Measurements from ENCODE around the gene APOL3.

APOL3 gene

DNA sequence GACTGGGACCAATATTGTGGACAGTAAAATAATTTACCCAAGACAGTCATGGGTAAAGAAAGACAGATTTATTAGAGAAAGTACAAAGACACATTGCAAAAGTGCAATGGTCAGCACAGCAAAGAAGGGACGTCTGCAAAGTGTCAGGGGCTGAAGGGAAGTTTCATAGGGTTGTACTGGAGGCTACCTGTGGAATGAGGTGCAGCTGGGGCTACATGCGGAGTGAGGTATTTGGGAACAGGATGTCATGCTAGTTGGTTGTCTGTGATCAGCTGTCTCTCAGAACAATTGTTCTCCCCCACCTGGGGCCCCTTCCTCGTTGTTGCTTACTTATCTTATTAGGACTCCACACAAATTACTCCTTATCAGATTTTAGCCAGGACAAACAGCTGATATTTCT, 11.4 kb upstream of the APOL3 start:
- Histone ChIP-seq H3K4me3 (ENCODE audit: low read length, poor library complexity, severe bottlenecking) (no peak overlapping the region), H3K9me3 (ENCODE audit: insufficient read depth, low read depth, low read length) (peaks cover 5% of the 10 kb centered on the region; the same call in 1 of the 2 replicates), H3K79me2 (ENCODE audit: insufficient read depth, low read length) (no peaks in the 10 kb centered on the region), H3F3A (ENCODE audit: low read depth) (no peaks in the 10 kb centered on the region), H3K27me3 (ENCODE audit: insufficient read depth, low read length, poor library complexity, severe bottlenecking) (no peaks in the 10 kb centered on the region), H3K4me2 (ENCODE audit: low read depth, low read length, poor library complexity, severe bottlenecking) (no peak overlapping the region), H3K36me3 (ENCODE audit: insufficient read depth, low read length) (no peaks in the 10 kb centered on the region), H3K4me1 (ENCODE audit: insufficient read depth, low read length, poor library complexity, severe bottlenecking) (no peaks in the 10 kb centered on the region), H3K9ac (ENCODE audit: low read depth, low read length, poor library complexity, severe bottlenecking) (no peak overlapping the region), H3K9me2 (replicated peaks; ENCODE audit: low read depth, low read length) (no peaks in the 10 kb centered on the region), H2AFZ (ENCODE audit: low read length) (no peak overlapping the region), H4K20me1 (ENCODE audit: insufficient read depth, low read length, poor library complexity, severe bottlenecking) (no peaks in the 10 kb centered on the region)
- TF ChIP-seq, protein P1, sequence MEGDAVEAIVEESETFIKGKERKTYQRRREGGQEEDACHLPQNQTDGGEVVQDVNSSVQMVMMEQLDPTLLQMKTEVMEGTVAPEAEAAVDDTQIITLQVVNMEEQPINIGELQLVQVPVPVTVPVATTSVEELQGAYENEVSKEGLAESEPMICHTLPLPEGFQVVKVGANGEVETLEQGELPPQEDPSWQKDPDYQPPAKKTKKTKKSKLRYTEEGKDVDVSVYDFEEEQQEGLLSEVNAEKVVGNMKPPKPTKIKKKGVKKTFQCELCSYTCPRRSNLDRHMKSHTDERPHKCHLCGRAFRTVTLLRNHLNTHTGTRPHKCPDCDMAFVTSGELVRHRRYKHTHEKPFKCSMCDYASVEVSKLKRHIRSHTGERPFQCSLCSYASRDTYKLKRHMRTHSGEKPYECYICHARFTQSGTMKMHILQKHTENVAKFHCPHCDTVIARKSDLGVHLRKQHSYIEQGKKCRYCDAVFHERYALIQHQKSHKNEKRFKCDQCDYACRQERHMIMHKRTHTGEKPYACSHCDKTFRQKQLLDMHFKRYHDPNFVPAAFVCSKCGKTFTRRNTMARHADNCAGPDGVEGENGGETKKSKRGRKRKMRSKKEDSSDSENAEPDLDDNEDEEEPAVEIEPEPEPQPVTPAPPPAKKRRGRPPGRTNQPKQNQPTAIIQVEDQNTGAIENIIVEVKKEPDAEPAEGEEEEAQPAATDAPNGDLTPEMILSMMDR (conservative IDR thresholded peaks at IDR 0.05; ENCODE audit: low read length) = no peak
- TF ChIP-seq EZH2phosphoT487 (IDR thresholded peaks at IDR 0.05; ENCODE audit: borderline replicate concordance) = no peak

DNA sequence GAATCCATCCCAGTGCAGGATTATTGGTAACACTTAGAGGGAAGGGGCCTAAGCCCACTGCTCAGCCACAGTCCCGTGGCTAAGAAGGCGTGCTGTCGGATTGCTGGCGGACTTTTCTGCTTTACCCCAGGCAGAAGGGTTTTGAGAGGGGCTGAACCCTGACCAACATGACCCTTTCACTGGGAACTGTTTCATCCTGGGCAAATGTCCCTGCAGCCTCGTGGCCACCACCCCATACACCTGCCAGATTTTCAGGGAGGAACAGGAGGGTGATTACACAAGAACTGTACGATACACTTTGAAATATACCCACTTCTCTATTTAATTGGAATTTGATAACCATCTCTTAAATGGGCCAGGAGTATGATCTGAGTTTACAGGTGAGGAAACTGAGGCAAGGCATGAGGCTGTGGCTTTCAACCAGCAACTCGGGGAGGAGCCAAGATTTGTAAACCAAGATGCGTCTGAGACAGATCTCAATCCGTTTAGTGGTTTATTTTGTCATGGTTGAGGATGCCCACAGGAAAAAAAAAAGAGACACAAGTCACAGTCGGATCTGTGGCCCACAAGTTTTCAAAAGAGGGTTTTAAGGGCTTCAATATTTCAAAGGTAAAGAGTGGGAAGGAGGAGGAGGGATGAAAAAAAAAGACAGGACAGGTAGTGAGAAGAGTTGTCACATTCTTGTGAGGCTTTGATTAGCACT, 6.1 kb upstream of the APOL3 start:
- peaks cover 51% of the 10 kb centered on the region for H3K4me1 ChIP-seq (ENCODE audit: insufficient read depth, low read length, poor library complexity, severe bottlenecking)
- H3K9me2 ChIP-seq (replicated peaks; ENCODE audit: low read depth, low read length) = no peaks in the 10 kb centered on the region
- no peak overlapping the region for H3K4me3 ChIP-seq (ENCODE audit: low read length, poor library complexity, severe bottlenecking)
- TF ChIP-seq EZH2phosphoT487 (IDR thresholded peaks at IDR 0.05; ENCODE audit: borderline replicate concordance) = no peak
- TF ChIP-seq, protein P1 (conservative IDR thresholded peaks at IDR 0.05; ENCODE audit: low read length) = no peak
- H3K79me2 ChIP-seq (ENCODE audit: insufficient read depth, low read length) = no peaks in the 10 kb centered on the region
- no peaks in the 10 kb centered on the region for H4K20me1 ChIP-seq (ENCODE audit: insufficient read depth, low read length, poor library complexity, severe bottlenecking)
- peaks cover 8% of the 10 kb centered on the region; the same call in 1 of the 2 replicates for H3F3A ChIP-seq (ENCODE audit: low read depth)
- no peaks in the 10 kb centered on the region for H3K27me3 ChIP-seq (ENCODE audit: insufficient read depth, low read length, poor library complexity, severe bottlenecking)
- 0 out of 2 replicates have a peak overlapping the region, but pooled peaks have one; percentile 4 for H2AFZ ChIP-seq (ENCODE audit: low read length)
- no peak overlapping the region for H3K9ac ChIP-seq (ENCODE audit: low read depth, low read length, poor library complexity, severe bottlenecking)
- H3K9me3 ChIP-seq (ENCODE audit: insufficient read depth, low read depth, low read length) = peaks cover 5% of the 10 kb centered on the region; the same call in 1 of the 2 replicates
- H3K4me2 ChIP-seq (ENCODE audit: low read depth, low read length, poor library complexity, severe bottlenecking) = no peak overlapping the region
- H3K36me3 ChIP-seq (ENCODE audit: insufficient read depth, low read length) = no peaks in the 10 kb centered on the region

DNA sequence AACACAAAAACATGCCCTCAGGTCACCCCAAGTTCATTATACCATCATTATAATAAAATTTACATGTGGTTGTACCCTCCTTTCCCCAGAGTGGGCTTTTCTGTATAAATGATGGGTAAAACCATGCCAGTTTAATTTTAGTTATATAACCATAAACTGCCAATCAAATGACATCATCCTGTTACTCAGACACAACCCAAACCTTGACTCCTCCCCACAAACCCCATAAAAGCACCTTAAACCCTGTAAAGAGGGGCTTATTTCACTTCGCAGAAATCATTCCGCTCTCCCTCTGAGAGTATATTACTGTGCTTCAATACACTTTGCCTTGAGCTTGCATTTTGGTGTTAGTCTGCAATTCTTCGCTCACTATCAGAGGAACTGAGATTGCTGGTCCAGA, 5.5 kb upstream of the APOL3 start:
- Histone ChIP-seq H4K20me1 (ENCODE audit: insufficient read depth, low read length, poor library complexity, severe bottlenecking) (no peaks in the 10 kb centered on the region), H3K9me2 (replicated peaks; ENCODE audit: low read depth, low read length) (no peaks in the 10 kb centered on the region), H3K4me3 (ENCODE audit: low read length, poor library complexity, severe bottlenecking) (no peak overlapping the region), H3K27me3 (ENCODE audit: insufficient read depth, low read length, poor library complexity, severe bottlenecking) (no peaks in the 10 kb centered on the region), H3K36me3 (ENCODE audit: insufficient read depth, low read length) (no peaks in the 10 kb centered on the region), H3F3A (ENCODE audit: low read depth) (peaks cover 13% of the 10 kb centered on the region; the same call in 1 of the 2 replicates), H2AFZ (ENCODE audit: low read length) (no peak overlapping the region), H3K4me2 (ENCODE audit: low read depth, low read length, poor library complexity, severe bottlenecking) (peak overlapping the region; percentile 23), H3K79me2 (ENCODE audit: insufficient read depth, low read length) (no peaks in the 10 kb centered on the region), H3K9me3 (ENCODE audit: insufficient read depth, low read depth, low read length) (peaks cover 5% of the 10 kb centered on the region; the same call in 1 of the 2 replicates), H3K9ac (ENCODE audit: low read depth, low read length, poor library complexity, severe bottlenecking) (no peak overlapping the region), H3K4me1 (ENCODE audit: insufficient read depth, low read length, poor library complexity, severe bottlenecking) (peaks cover 56% of the 10 kb centered on the region)
- TF ChIP-seq, protein P1 (conservative IDR thresholded peaks at IDR 0.05; ENCODE audit: low read length) = no peak
- TF ChIP-seq EZH2phosphoT487 (IDR thresholded peaks at IDR 0.05; ENCODE audit: borderline replicate concordance) = no peak
